HUES64 (cell line): ENCODE measurements around the gene ARRDC2.
"Not testable (repeated sequence)": the region's sequence is repeated elsewhere in the genome, so short reads cannot be mapped to it uniquely, and the experiment has no call there.

Source experiments
- H3K27ac ChIP-seq: 2 replicates; pipeline ENCODE4 v1.7.0; 2013; ENCODE audit warnings: low read depth, low read length, inconsistent platforms
- H3K27me3 ChIP-seq: 2 replicates; pipeline ENCODE4 v1.6.1; 2013; ENCODE audit warnings: mild to moderate bottlenecking, low read length; ENCODE audit not compliant: insufficient read depth
- H3K36me3 ChIP-seq: 2 replicates; pipeline ENCODE4 v1.6.1; 2013; ENCODE audit warnings: mild to moderate bottlenecking, low read length; ENCODE audit not compliant: insufficient read depth
- H3K4me1 ChIP-seq: 2 replicates; pipeline ENCODE4 v1.6.1; 2013; ENCODE audit warnings: mild to moderate bottlenecking, low read length, moderate library complexity; ENCODE audit not compliant: insufficient read depth
- H3K4me3 ChIP-seq: 2 replicates; pipeline ENCODE4 v1.5.1; 2013; ENCODE audit warnings: mild to moderate bottlenecking, low read length, moderate library complexity
- H3K9ac ChIP-seq: 2 replicates; pipeline ENCODE4 v1.6.1; 2013; ENCODE audit warnings: mild to moderate bottlenecking, low read depth, low read length
- H3K9me3 ChIP-seq: 2 replicates; pipeline ENCODE4 v1.6.1; 2013; ENCODE audit warnings: low read depth, low read length; ENCODE audit not compliant: insufficient read depth
- WGBS: fragments of 150-250, 120-280 bp; methylation state at CpG from one replicate; pipeline ENCODE4 v1.1.7; 2013; ENCODE audit warnings: missing lambda C conversion rate; 5-methylcytosine and 5-hydroxymethylcytosine counted together

Gene ARRDC2

DNA sequence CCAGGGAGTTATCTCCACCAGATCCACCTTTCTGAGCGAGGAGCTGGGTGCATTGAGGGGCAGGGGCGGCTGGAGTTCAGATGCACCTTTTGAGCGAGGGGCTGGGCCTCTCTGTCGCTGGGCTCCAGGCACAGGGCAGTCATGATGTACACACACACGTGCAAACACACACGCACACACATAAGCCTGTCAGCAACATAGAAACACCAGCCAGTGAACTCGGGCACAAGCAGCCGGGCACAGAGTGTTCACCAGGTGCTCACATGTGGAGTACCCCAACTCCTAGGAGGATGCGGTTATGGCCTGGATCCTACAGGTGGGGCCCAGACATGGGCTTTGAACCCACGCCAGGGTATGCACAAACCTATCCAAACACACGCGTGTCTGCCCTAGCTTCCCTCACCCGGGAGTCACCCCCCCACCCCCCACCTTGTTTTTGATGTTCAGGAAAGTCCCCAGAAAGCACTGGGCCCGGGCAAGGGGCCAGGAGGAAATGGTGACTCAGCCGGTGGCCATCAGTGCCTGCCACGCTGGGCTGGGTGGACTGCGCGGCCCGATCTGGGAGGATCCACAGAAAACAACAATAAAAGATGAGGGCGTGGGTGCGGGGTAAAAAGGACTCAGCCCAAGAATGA, 13.3 kb downstream of the ARRDC2 start:
- Histone ChIP-seq H3K27me3 (no peaks in the 10 kb centered on the region), H3K4me3 (no peak overlapping the region), H3K27ac (no peak overlapping the region), H3K9me3 (no peaks in the 10 kb centered on the region), H3K36me3 (no peaks in the 10 kb centered on the region), H3K9ac (no peak overlapping the region), H3K4me1 (no peaks in the 10 kb centered on the region)
- WGBS: 96% methylated on average over 21 of the region's 21 CpGs

DNA sequence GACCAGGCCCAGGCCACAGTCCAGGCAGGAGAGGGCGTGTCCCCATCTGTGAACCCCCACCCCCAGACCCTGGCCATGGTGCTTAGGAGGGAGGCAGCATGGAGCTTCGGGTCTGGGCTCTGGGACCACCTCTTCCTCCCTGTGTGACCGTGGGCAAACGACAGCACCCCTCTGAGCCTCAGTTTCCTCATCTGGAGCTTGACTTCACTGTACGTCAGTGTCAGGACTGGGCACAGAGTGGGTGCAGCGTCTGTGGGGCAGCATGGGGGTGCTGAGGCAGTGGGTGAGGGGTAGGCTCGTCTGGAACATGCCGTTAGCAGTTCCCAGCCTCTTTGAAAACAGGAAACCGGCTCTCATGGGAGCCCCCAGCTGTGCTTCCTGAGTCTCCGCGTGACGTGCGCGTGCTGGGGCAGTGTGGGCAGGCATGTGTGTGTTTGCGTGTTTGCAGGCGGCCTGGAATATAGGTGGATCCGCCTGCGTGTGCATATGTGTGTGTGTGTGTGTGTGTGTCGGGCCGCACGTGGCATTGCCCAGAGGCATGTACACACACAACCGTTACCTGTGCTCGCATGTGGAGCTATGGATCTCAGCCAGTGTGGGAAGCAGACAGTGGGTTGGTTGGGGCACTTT, 15.8 kb downstream of the ARRDC2 start:
- WGBS: 88% methylated on average over 23 of the region's 23 CpGs

DNA sequence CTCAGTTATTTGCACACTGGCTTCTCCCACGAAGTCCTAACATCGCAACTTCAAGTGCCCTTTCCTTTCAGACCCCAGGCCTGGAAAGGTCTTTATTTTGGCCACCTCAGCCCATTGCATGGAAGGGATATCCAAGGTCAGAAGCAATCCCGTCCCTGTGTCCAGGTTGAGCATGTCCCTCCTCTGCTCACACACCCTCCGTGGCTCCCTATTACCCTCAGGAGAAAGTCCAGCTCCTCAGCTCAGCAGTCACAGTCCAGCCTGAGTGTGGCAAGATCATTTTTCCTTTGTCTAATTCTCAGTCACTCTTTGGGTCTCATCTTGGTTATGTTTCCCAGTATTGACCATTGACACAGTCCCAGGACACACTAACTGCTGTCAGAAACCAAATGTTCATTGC, 19.2 kb downstream of the ARRDC2 start:
- WGBS: 89% methylated on average over 4 of the region's 4 CpGs
- H3K4me3 ChIP-seq: no peak overlapping the region

More for the DNA sequence above, 15.8 kb downstream of the ARRDC2 start:
- Histone ChIP-seq H3K27me3 (no peaks in the 10 kb centered on the region), H3K36me3 (no peaks in the 10 kb centered on the region), H3K27ac (no peak overlapping the region), H3K9me3 (no peaks in the 10 kb centered on the region), H3K9ac (no peak overlapping the region), H3K4me1 (no peaks in the 10 kb centered on the region), H3K4me3 (no peak overlapping the region; the same call in 1 of the 2 replicates)

DNA sequence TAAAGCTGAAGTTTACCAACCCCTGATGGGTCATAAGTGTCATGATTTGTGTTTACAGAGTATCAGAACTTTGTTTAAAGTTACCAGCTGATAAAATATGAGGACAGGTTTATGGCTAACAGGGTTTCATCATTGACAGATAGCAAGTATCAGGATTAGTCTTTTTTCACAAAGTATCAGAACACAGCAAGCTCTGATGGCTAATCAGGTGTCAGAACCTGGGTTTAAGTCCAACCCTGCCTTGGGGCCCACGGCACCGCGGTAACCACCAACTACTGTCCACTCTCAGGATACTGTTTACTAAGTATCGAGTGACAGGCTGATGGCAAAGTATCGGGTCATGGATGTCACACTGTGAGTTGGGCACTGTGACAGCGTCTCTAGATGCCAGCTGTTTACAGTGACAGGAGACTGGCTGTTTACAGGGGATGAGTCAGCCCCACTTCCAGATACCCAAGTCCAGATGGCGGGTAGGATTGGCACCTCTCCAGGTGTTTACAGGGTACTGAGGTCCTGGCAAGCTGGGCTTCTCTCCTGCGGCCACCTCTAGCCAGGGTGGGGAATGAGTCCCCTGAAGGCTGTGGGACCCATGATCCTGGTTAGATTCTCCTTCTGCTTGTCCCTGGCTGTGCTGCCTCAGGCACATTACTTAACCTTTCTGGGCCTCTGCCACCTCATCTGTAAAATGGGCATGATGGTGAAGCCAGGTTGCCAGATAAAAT, 21.8 kb downstream of the ARRDC2 start:
- Histone ChIP-seq H3K4me1 (no peaks in the 10 kb centered on the region), H3K27me3 (no peaks in the 10 kb centered on the region), H3K36me3 (no peaks in the 10 kb centered on the region), H3K4me3 (no peak overlapping the region), H3K27ac (no peak overlapping the region), H3K9me3 (no peaks in the 10 kb centered on the region), H3K9ac (no peak overlapping the region)
- WGBS: 89% methylated on average over 8 of the region's 8 CpGs

More for the DNA sequence above, 19.2 kb downstream of the ARRDC2 start:
- no peak overlapping the region for H3K9ac ChIP-seq
- no peak overlapping the region for H3K27ac ChIP-seq
- H3K9me3 ChIP-seq: no peaks in the 10 kb centered on the region
- H3K27me3 ChIP-seq: no peaks in the 10 kb centered on the region
- no peaks in the 10 kb centered on the region for H3K4me1 ChIP-seq
- H3K36me3 ChIP-seq: no peaks in the 10 kb centered on the region

GRCh38 chr19:18031401-18031800, 23.4 kb downstream of the ARRDC2 start:
- not testable (repeated sequence) for H3K27me3 ChIP-seq, H3K27ac ChIP-seq, H3K9me3 ChIP-seq, H3K36me3 ChIP-seq, H3K4me3 ChIP-seq, H3K4me1 ChIP-seq, H3K9ac ChIP-seq
- 91% methylated on average over 5 of the region's 5 CpGs for WGBS

GRCh38 chr19:18032102-18032501, 24.1 kb downstream of the ARRDC2 start:
- H3K4me1 ChIP-seq, H3K27ac ChIP-seq, H3K36me3 ChIP-seq, H3K27me3 ChIP-seq, H3K9ac ChIP-seq, H3K9me3 ChIP-seq, H3K4me3 ChIP-seq: not testable (repeated sequence)
- WGBS: 90% methylated on average over 2 of the region's 2 CpGs

DNA sequence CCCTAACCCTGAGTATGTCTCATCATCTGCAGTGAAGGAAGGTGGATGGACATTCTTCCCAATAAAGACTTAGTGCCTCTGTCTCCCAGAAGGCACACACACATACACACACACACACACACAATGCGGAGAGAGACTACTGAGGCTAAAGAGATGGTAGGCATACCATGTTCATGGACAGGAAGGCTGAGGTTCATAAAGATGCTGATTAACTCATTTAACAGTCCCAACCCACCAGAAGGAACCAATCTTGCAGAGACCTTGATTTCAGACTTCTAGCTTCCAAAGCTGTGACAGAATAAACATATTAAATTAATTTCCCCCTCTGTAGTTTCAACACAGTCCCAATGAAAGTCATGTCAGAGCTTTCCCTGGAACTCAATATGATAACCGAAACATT, 33.1 kb downstream of the ARRDC2 start:
- Histone ChIP-seq H3K36me3 (no peaks in the 10 kb centered on the region), H3K4me3 (no peak overlapping the region), H3K27me3 (no peaks in the 10 kb centered on the region), H3K4me1 (0 out of 2 replicates have a peak, but pooled peaks cover 3% of the 10 kb centered on the region), H3K9ac (no peak overlapping the region), H3K9me3 (no peaks in the 10 kb centered on the region), H3K27ac (no peak overlapping the region)
- WGBS: 96% methylated on average over 2 of the region's 2 CpGs

DNA sequence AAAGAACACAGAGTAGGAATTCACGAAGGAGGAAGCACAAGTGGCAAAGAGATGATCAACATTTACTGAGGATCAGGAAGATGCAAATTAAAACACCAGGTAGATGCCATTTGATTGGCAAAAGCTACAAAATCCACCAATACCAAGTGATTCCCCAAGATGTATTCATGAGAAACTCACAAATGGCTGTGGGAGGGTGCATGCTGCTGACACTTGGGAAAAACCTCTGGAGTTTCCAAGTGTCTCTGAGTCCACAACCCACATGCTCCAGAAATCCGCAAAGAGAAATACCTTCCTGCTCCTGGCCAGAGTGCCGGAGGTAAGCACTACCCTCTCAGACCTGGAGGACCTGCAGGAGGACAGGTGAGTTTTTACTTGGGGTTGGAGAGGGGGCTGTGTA, 35.7 kb downstream of the ARRDC2 start:
- no peaks in the 10 kb centered on the region for H3K27me3 ChIP-seq

DNA sequence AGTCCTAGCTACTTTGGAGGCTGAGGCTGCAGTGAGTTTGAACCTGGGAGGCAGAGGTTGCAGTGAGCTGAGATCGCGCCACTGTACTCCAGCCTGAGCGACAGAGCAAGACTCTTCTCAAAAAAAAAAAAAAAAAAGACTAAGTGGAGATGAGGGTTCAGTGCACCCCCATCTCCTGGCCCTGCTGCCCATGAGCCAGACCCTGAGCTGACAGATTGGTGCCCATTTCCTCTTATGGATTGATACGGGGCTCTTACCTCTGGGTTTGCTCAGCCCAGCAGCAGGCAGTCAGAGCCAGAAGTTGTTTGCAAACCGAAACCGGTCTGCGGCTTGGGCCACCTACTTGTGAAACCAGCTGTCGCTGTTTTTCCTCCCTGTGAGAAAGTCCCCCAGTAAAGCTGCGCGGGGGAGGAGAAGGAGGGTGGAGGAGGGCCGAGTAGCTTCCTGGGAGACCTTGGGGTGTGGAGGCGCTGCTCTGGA, 36.9 kb downstream of the ARRDC2 start:
- Histone ChIP-seq H3K4me1 (0 out of 2 replicates have a peak, but pooled peaks cover 3% of the 10 kb centered on the region), H3K9ac (peak overlapping the region; percentile 30; the same call in 1 of the 2 replicates), H3K9me3 (no peaks in the 10 kb centered on the region), H3K27ac (no peak overlapping the region), H3K4me3 (no peak overlapping the region), H3K27me3 (no peaks in the 10 kb centered on the region), H3K36me3 (no peaks in the 10 kb centered on the region)
- WGBS: 56% methylated on average over 11 of the region's 12 CpGs

More for the DNA sequence above, 35.7 kb downstream of the ARRDC2 start:
- Histone ChIP-seq H3K4me1 (0 out of 2 replicates have a peak, but pooled peaks cover 3% of the 10 kb centered on the region), H3K9me3 (no peaks in the 10 kb centered on the region), H3K4me3 (no peak overlapping the region), H3K27ac (no peak overlapping the region), H3K36me3 (no peaks in the 10 kb centered on the region), H3K9ac (no peak overlapping the region)
- 97% methylated on average over 3 of the region's 3 CpGs for WGBS

GRCh38 chr19:18045307-18046050, 37.5 kb downstream of the ARRDC2 start:
- Histone ChIP-seq H3K9ac (peak overlapping the region; percentile 30; the same call in 1 of the 2 replicates), H3K36me3 (no peaks in the 10 kb centered on the region), H3K4me3 (no peak overlapping the region), H3K9me3 (no peaks in the 10 kb centered on the region), H3K4me1 (0 out of 2 replicates have a peak, but pooled peaks cover 3% of the 10 kb centered on the region), H3K27ac (no peak overlapping the region), H3K27me3 (no peaks in the 10 kb centered on the region)
- WGBS: 90% methylated on average over 7 of the region's 7 CpGs
